Panc1 (cell line): ENCODE results near the gene CLDN15.

Experiments used
- POLR2AphosphoS5 ChIP-seq: IDR thresholded peaks from 2 replicates; pipeline ENCODE4 v1.6.1; 2012; ENCODE audit warnings: mild to moderate bottlenecking, low read depth, low read length, moderate library complexity
- REST ChIP-seq, 2 experiments: IDR thresholded peaks; 2 replicates each; pipeline ENCODE4 v1.6.1; 2011 to 2012; ENCODE audit warnings: low read depth in 2 of 2, control low read depth in 1 of 2, low read length in 1 of 2, mild to moderate bottlenecking in 1 of 2, moderate library complexity in 1 of 2; ENCODE audit not compliant: insufficient read depth in 1 of 2
- TF ChIP-seq, protein P1 (sequence below): fragments of 450-650 bp; IDR thresholded peaks from 2 replicates; pipeline ENCODE4 v1.5.1; 2017; ENCODE audit warnings: mild to moderate bottlenecking

GRCh38 chr7:101241015-101241363 lies 3.4 kb upstream of the CLDN15 start:
- no peak for TF ChIP-seq REST (IDR thresholded peaks at IDR 0.05; ENCODE audit: insufficient read depth in 1 of 2, low read depth in 2 of 2, low read length in 1 of 2)
- TF ChIP-seq, protein P1, sequence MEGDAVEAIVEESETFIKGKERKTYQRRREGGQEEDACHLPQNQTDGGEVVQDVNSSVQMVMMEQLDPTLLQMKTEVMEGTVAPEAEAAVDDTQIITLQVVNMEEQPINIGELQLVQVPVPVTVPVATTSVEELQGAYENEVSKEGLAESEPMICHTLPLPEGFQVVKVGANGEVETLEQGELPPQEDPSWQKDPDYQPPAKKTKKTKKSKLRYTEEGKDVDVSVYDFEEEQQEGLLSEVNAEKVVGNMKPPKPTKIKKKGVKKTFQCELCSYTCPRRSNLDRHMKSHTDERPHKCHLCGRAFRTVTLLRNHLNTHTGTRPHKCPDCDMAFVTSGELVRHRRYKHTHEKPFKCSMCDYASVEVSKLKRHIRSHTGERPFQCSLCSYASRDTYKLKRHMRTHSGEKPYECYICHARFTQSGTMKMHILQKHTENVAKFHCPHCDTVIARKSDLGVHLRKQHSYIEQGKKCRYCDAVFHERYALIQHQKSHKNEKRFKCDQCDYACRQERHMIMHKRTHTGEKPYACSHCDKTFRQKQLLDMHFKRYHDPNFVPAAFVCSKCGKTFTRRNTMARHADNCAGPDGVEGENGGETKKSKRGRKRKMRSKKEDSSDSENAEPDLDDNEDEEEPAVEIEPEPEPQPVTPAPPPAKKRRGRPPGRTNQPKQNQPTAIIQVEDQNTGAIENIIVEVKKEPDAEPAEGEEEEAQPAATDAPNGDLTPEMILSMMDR, result no peak
- no peak for TF ChIP-seq POLR2AphosphoS5
